Measurements from ENCODE around the gene SLC43A2.

- TF ChIP-seq, protein P1, sequence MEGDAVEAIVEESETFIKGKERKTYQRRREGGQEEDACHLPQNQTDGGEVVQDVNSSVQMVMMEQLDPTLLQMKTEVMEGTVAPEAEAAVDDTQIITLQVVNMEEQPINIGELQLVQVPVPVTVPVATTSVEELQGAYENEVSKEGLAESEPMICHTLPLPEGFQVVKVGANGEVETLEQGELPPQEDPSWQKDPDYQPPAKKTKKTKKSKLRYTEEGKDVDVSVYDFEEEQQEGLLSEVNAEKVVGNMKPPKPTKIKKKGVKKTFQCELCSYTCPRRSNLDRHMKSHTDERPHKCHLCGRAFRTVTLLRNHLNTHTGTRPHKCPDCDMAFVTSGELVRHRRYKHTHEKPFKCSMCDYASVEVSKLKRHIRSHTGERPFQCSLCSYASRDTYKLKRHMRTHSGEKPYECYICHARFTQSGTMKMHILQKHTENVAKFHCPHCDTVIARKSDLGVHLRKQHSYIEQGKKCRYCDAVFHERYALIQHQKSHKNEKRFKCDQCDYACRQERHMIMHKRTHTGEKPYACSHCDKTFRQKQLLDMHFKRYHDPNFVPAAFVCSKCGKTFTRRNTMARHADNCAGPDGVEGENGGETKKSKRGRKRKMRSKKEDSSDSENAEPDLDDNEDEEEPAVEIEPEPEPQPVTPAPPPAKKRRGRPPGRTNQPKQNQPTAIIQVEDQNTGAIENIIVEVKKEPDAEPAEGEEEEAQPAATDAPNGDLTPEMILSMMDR (IDR thresholded peaks at IDR 0.05) = no peak
- no peak for TF ChIP-seq POLR2A (IDR thresholded peaks at IDR 0.05)
- no peak for TF ChIP-seq EP300 (IDR thresholded peaks at IDR 0.05; ENCODE audit: low read depth)
- TF ChIP-seq POLR2AphosphoS5 (IDR thresholded peaks at IDR 0.05) = no peak
Measured at GRCh38 chr17:1606352-1606985, 22.2 kb downstream of the SLC43A2 start.

Data from transverse colon (tissue), 4 donors.